Erythroblast (primary cell): ENCODE measurements around the gene PTPN1.

ENCODE experiments used
- GATA1 ChIP-seq: IDR thresholded peaks from 2 replicates; pipeline ENCODE4 v1.6.1; 2011; ENCODE audit warnings: low read depth, mild to moderate bottlenecking, control low read depth, low read length, moderate library complexity
- POLR2A ChIP-seq: IDR thresholded peaks from 2 replicates; pipeline ENCODE4 v1.6.1; 2011; ENCODE audit warnings: mild to moderate bottlenecking, low read length

DNA sequence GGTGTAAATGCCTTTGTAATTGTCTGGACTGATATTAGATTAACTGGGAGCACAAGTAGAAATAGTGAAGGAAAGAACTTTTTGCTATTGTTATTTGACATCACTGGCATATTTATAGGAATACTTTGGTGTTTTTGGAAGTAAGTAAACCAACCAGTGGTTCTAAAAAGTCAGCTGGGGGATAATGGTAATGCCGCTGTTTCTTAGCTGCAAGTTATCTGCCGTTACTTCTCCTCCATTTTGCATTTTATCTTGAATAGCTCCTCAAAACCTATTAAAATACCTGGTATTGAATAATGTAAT, 3.8 kb downstream of the PTPN1 start:
- TF ChIP-seq POLR2A (no peak), GATA1 (no peak)
